HG03066 (cell line): ENCODE results near the gene KLF11.
"Not testable (repeated sequence)": the region's sequence is repeated elsewhere in the genome, so short reads cannot be mapped to it uniquely, and the experiment has no call there.

Experiments used
- ATAC-seq: cut with Tn5 transposase; IDR thresholded peaks from one replicate; pipeline ENCODE4 v1.9.1; 2021; ENCODE audit warnings: low read depth; ENCODE audit not compliant: unreplicated experiment

The KLF11 gene

DNA sequence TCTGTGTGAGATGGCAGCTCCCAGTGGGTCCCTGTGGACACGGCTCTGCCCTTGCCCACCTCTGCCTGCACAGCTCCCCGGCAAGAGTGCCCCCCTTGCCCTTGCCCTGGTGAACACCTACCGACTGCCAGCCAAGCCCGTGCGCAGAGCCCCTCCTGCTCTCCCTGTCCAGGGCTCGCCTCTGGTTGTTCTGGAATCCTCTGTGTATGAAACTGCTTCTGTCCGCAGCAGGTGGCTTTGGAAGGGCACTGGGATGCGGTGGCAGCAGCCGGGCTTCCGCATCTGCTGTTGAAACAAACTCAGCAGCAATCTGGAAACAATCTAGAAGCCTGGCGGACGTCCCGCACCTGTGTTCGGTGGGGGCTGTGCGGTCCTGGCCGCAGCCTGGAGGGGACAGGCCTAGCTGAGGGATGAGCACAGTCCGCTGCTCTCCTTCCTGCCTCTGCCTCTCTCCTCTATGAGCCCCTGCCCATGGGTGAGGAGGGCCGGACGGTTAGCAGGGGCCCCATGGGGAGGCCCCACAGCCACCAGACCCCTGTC, 34.0 kb upstream of the KLF11 start:
- ATAC-seq, result no peak

DNA sequence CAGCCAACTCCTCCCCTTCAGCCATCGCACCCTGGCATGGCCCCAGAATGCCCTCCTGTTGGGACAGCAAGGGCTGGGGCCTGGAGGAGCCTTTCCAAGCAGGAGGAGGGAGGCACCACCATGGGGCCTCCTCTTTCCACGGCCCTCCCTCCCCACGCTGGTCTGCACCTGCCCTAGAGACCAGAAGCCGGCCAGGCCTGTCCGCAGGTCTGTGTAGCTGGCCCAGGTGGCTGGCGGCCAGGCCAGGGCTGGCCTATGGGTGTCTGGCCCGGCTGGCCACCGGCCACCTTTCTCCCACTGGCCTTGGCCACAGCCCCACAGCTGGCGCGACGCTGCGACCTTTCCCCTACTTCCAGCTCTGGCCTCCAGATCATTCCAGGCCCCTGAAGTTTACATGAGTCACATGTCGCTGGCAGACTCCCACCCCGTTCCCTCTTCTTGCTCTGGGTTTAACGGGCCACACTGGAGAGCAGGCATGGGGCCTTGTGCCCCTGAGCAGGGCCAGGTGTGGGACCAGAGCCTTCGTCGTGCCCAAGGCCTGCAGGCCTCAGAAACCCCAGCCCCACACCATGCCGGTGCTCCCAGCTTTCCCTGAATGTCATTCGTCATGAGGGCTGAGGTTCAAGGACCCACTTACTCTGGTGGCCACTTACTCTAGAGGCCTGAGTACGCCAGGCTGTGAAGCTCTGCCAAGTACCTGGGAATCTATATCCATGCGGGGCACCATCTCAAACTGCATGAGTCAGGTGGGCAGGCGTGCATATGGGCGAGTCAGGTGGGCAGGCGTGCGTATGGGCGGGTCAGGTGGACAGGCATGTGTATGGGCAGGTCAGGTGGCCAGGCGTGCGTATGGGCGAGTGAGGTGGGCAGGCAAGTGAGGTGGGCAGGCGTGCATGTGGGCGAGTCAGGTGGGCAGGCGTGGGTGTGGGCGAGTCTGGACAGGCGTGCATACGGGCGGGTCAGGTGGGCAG, 33.3 kb upstream of the KLF11 start:
- ATAC-seq, result no peak

DNA sequence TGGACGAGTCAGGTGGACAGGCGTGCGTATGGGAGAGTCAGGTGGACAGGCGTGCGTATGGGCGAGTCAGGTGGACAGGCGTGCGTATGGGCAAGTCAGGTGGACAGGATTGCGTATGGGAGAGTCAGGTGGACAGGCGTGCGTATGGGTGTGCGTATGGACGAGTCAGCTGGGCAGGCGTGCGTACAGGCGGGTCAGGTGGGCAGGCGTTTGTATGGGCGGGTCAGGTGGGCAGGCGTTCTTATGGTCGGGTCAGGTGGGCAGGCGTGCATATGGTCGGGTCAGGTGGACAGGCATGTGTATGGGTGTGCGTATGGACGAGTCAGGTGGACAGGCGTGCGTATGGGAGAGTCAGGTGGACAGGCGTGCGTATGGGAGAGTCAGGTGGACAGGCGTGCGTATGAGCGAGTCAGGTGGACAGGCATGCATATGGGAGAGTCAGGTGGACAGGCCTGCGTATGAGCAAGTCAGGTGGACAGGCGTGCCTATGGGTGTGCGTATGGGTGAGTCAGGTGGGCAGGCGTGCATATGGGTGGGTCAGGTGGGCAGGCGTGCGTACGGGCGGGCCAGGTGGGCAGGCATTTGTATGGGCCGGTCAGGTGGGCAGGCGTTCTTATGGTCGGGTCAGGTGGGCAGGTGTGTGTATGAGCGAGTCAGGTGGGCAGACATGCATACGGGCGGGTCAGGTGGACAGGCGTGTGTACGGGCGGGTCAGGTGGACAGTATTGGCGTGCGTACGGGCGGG, 32.3 kb upstream of the KLF11 start:
- ATAC-seq, result not testable (repeated sequence)

DNA sequence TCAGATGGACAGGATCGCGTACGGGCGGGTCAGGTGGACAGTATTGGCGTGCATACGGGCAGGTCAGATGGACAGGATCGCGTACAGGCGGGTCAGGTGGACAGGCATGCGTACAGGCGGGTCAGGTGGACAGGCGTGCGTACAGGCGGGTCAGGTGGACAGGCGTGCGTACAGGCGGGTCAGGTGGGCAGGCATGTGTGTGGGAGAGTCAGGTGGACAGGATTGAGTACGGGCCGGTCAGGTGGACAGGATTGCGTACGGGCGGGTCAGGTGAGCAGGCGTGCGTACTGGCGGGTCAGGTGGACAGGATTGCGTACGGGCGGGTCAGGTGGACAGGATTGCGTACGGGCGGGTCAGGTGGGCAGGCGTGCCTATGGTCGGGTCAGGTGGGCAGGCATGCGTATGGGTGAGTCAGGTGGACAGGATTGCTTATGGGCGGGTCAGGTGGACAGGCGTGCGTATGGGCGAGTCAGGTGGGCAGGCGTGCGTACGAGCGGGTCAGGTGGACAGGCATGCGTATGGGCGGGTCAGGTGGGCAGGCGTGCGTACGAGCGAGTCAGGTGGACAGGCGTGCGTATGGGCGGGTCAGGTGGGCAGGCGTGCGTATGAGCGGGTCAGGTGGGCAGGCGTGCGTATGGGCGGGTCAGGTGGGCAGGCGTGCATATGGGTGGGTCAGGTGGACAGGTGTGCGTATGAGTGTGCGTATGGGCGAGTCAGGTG, 31.6 kb upstream of the KLF11 start:
- ATAC-seq, result not testable (repeated sequence)

DNA sequence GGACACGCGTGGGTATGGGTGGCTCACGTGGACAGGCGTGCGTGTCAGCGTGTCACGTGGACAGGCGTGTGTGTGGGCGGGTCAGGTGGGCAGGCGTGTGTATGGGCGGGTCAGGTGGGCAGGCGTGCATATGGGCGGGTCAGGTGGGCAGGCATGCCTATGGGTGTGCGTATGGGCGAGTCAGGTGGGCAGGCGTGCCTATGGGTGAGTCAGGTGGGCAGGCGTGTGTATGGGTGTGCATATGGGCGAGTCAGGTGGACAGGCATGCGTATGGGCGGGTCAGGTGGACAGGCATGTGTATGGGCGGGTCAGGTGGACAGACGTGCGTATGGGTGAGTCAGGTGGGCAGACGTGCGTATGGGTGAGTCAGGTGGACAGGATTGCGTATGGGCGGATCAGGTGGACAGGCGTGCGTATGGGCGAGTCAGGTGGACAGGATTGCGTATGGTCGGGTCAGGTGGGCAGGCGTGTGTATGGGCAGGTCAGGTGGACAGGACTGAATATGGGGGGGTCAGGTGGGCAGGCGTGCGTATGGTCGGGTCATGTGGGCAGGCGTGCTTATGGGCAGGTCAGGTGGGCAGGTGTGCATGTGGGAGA, 30.9 kb upstream of the KLF11 start:
- not testable (repeated sequence) for ATAC-seq

DNA sequence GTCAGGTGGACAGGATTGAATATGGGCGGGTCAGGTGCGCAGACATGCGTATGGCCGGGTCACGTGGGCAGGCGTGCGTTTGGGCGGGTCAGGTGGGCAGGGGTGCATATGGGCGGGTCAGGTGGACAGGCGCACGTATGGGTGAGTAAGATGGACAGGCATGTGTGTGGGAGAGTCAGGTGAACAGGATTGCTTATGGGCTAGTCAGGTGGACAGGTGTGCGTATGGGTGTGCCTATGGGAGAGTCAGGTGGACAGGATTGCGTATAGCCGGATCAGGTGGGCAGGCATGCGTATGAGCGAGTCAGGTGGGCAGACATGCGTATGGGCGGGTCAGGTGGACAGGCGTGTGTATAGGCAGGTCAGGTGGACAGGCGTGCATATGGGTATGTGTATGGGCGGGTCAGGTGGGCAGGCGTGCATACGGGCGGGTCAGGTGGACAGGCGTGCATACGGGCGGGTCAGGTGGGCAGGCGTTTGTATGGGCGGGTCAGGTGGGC, 30.3 kb upstream of the KLF11 start:
- ATAC-seq, result no peak

DNA sequence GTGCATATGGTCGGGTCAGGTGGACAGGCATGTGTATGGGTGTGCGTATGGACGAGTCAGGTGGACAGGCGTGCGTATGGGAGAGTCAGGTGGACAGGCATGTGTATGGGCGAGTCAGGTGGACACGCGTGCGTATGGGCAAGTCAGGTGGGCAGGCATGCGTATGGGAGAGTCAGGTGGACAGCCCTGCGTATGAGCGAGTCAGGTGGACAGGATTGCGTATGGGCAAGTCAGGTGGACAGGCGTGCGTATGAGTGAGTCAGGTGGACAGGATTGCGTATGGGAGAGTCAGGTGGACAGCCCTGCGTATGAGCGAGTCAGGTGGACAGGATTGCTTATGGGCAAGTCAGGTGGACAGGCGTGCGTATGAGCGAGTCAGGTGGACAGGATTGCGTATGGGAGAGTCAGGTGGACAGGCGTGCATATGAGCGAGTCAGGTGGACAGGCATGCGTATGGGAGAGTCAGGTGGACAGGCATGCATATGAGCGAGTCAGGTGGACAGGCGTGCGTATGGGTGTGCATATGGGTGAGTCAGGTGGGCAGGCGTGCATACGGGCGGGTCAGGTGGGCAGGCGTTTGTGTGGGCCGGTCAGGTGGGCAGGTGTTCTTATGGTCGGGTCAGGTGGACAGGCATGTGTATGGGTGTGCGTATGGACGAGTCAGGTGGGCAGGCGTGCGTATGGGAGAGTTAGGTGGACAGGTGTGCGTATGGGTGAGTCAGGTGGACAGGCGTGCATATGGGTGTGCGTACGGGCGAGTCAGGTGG, 29.5 kb upstream of the KLF11 start:
- not testable (repeated sequence) for ATAC-seq

DNA sequence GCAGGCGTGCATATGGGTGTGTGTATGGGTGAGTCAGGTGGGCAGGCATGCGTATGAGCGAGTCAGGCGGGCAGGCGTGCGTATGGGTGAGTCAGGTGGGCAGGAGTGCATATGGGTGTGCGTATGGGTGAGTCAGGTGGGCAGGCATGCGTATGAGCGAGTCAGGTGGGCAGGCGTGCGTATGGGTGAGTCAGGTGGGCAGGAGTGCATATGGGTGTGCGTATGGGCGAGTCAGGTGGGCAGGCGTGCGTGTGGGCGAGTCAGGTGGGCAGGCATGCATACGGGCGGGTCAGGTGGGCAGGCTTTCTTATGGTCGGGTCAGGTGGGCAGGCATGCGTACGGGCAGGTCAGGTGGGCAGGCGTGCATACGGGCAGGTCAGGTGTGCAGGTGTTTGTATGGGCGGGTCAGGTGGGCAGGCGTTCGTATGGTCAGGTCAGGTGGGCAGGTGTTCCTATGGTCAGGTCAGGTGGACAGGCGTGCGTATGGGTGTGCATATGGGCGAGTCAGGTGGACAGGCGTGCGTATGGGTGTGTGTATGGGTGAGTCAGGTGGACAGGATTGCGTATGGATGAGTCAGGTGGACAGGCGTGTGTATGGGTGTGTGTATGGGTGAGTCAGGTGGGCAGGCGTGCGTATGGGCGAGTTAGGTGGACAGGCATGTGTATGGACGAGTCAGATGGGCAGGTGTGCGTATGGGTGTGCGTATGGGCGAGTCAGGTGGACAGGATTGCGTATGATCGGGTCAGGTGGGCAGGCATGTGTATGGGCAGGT, 28.7 kb upstream of the KLF11 start:
- no peak for ATAC-seq

DNA sequence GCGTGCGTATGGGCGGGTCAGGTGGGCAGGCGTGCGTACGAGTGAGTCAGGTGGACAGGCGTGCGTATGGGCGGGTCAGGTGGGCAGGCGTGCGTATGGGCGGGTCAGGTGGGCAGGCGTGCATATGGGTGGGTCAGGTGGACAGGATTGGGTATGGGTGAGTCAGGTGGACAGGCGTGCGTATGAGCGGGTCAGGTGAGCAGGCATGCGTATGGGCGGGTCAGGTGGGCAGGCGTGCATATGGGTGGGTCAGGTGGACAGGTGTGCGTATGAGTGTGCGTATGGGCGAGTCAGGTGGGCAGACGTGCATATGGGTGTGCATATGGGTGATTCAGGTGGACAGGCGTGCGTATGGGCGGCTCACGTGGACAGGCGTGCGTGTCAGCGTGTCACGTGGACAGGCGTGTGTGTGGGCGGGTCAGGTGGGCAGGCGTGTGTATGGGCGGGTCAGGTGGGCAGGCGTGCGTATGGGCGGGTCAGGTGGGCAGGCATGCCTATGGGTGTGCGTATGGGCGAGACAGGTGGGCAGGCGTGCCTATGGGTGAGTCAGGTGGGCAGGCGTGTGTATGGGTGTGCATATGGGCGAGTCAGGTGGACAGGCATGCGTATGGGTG, 27.9 kb upstream of the KLF11 start:
- ATAC-seq, result not testable (repeated sequence)

DNA sequence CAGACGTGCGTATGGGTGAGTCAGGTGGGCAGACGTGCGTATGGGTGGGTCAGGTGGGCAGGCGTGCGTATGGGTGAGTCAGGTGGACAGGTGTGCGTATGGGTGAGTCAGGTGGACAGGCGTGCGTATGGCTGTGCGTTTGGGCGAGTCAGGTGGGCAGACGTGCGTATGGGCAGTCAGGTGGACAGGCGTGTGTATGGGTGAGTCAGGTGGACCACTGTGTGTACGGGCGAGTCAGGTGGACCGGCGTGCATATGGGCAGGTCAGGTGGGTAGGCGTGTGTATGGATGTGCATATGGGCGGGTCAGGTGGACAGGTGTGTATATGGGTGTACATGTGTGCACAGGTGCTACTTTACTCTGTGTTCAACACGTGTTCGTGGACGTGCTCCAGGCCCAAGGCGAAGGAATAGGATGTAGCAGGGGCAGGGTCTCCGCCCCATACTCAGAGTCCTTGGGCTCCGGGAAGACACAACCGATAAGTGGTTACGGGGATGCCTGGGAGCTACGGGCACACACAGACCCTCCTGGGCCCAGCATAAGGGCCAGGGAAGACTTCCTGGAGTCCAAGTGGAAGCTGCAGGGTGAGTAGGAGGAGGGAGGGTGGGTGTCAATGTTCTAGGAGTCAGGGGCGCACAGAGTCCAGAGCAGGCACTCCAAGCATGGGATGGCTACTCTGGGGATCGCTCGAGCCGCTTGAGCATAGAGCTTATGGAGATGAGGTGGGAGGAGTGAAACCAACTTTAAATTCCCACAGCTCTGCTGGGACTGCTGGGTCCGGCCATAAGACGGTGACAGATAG, 27.1 kb upstream of the KLF11 start:
- ATAC-seq, result no peak

DNA sequence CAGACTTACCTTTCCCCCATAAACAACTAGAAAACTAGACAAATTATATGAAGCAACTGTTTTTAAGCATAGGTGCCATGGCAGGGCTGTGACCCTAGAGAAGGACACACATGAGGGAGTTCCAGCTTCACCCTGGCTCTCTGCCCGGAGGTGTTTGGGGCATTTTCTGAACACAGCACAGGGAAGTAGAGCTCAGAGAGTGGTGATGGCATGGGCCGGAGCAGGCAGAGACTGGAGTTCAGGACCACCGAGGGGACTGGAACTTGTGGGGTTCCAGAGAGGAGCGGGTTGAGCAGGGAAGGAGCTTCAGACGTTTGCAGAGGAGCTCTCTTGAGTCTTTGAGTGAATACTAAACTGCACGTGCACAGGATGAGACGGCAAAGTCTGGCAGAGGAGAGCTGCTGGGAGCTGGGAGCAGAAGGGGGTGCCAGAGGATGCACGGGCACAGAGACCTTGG, 26.5 kb upstream of the KLF11 start:
- no peak for ATAC-seq

DNA sequence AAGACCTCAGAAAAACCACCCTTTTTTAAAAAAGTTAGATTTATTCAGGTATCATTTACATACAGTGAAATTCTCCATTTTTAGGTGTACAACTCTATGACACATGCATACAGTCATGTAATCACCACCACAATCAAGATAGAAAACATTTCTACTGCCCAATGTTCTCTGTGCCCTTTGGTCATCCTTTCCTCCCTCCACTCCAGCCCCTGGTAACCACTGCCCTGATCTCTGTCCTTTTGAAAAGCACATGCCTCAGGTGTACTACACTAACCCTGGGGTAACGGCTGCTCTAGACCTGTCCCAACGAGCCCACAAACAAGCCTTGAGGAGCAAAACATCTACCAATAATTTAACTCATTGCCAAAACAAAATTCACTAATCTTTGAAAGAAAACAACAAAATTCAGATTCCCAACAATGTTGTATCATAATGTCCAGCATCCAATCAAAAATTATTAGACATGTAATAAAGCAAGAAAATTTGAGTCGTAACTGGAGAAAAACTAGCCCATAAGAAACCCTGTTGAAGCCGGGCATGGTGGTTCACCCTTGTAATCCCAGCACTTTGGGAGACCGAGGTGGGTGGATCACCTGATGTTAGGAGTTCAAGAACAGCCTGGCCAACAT, 25.9 kb upstream of the KLF11 start:
- no peak for ATAC-seq

DNA sequence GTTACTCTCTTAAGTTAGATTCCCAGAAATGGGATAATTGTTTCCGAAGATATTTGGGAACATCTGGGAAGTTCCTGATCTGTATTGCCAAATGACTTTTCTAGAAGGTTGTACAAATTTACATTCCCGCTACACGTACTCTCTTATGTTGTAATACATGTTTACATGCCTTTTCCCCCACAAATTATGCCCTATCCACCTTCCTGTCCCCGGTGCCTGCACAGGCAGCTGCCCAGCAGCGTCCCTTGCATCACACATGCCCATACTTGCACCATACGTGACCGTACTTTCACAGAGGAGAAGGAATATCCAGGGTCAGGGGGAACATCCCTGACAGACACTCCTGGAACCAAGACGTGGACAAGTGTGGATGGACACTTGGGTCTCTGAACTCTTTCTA, 24.2 kb upstream of the KLF11 start:
- ATAC-seq, result no peak

DNA sequence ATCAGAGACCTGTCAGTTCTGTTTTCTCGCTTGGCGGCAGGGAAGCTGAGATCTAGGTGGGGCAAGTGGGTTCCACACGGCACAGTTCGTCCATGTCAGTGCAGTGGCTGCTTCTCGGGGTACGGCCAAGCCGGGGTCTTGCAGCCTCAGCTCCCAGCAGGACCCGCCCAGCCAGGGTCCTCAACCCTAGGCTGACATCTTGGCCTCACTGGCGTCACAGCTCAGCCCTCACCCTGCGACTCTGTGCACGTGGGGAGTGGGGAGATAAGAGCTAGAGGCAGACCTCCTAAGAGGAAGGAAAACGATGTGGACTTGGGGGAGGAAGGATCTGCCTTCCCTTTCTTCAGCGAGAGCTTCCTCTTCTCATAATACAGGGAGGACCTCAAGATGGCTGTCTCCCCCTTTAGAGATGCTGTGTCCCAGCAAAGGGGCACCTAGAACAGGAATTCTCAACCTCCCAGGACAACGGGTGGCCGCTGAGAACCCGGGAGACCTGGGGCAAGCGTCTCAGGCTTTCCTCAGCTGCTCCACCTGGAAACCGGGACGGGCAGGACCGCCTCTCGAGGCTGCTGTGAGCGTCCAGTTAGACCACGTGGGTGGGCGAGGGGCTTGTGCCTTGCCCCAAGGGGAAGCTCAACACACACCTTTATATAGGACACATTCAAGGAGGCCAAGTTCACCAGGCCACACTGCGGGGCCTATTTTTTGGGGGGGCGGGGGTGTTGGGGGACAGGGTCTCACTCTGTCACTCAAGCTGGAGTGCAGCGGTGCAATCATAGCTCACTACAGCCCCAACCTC, 23.5 kb upstream of the KLF11 start:
- ATAC-seq, result no peak

DNA sequence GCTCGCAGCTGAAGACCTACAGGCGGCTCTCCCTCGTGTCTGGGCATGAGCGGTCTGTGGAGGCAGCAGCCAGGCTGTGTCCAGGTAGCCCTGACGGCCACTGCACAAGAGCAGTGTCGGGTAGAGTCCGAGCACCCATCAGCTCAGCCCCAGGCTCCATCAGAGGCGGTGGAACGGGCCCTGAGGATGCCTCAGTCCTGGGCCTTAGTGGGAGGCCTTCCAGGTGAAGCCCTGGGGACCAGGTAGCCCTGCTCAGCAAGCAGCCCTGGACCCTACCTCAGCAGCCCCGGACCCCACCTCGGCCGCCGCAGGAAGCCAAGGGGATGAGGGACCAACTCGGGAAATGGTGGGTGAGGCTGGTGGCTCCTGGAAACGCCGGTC, 21.3 kb upstream of the KLF11 start:
- no peak for ATAC-seq

DNA sequence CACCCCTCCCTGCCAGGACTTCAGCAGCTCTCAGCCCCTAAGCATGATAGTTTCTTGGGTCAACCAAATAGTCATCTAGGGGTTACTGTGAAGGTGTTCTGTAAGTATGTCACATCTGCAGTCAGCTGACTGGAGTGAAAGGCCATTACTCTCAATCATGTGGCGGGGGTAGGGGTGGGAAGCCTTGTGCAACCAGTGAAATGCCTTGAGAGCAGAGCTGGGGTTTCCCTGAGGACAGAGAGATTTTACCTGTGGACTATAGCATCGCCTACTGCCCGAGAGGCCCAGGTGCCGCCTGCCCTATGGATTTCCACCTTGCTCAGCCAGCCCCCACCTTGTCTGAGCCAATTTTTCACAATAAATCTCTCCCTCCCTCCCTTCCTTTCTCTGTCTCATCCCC, 20.9 kb upstream of the KLF11 start:
- no peak for ATAC-seq
